NCI-H446 treated with DMSO at 0.1 percent for 48 hours (cell line): ENCODE measurements around the gene SOCS1.
"Not testable (repeated sequence)": the region's sequence is repeated elsewhere in the genome, so short reads cannot be mapped to it uniquely, and the experiment has no call there.

ENCODE experiments used
- DNase-seq: peaks from one replicate; lab custom pipeline; 2025; lab: John Stamatoyannopoulos, UW

The SOCS1 gene

DNA sequence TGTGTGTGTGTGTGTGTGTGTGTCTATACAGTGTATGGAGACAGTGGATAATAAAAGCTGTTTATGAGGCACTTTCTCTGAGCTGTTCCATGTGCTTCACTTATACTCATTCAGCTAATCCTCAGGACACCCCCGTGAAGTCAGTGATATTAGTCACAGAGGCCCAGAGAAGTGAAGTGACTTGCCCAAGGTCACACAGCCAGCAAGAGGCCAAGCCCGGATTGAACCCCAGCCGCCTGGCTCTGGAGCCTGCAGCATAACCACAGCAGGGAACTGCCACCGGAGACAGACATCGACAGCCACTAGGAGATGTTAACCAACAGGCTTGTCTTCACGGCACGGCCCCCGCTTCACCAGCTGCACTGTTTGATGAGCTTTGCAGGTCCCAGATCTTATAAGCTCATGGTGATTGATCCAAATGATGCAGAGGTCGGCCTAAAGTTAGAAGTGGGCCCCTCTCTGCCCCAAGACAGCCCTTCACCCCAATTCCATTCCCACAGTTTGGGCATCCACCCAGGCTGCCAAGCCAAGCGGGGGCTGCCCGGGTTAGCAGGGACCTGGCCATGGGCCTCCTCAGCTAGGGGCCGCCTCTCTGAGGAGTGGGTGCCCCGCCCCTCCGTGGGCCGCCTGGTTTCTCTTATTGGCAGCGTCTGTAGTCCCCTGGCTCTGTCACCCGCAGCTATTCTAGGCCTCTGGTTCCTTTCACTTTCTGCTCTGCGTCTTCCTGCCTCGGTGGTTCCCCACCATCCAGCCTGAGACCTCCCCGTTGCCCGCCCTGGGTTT is 30.9 kb downstream of the SOCS1 start:
- no peak for DNase-seq

- DNase-seq = no peak
Measured at GRCh38 chr16:11224096-11224893, 31.7 kb downstream of the SOCS1 start.

- DNase-seq = not testable (repeated sequence)
Measured at GRCh38 chr16:11220507-11220906, 35.5 kb downstream of the SOCS1 start.

DNA sequence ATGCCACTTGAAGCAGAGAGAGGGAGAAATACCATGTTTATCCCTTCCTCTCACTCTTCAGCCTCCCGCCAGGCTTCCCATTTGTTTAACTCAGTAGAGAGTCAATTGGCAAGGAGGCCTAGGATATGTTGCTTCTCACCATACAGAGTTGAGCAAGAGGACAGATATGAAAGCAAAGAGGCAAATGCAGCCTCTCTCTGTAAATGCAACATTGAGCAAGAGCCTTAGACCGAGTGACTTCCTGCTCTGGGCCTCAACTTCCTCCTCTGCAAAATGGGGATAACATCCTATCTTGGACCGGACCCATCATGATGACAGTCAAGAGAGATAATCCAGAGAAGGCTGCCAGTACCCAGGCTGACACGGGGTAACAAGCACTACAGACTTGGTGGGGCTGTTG is 36.8 kb downstream of the SOCS1 start:
- no peak for DNase-seq

DNA sequence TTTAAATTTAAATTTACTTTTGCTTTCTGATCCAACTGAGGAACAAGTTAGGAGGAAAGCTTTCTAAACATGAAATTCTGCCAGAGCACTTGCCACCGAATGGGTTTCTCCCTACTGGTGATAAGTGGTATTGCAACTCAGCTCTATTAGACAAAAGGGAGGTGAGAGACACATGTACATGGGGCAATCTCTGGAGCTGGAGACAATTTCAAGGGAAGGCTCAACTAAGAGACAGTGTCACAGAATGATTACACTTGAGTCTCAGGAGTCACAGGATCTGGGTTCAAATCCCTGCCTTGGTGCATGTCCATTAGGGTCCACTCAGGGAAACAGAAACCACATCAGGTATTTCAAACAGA is 37.4 kb downstream of the SOCS1 start:
- no peak for DNase-seq

- no peak for DNase-seq
Measured at GRCh38 chr16:11217651-11218603, 38.1 kb downstream of the SOCS1 start.

- DNase-seq = no peak
Measured at GRCh38 chr16:11215935-11216556, 40.0 kb downstream of the SOCS1 start.

- DNase-seq = no peak
Measured at GRCh38 chr16:11213799-11214198, 42.2 kb downstream of the SOCS1 start.

- no peak for DNase-seq
Measured at GRCh38 chr16:11213373-11213772, 42.6 kb downstream of the SOCS1 start.

DNA sequence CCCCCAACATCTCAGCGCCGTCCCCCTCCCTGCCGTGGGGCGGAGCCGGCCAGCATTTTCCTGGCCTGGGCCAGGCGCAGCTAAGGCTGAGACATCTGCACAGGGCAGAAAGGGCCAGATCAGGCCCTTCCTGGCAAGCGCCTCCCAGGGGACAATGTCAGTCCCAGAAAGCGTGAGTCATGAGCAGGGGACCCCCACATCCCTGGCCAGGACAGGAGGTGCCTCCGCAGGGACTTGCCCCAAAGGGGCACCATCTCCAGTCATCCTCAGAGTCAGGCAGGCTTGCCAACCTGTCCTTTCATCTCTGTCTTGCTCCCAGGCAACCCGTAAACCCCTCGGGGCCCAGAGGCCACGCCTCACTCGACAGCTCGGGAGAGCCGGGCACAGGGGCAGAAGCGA is 43.2 kb downstream of the SOCS1 start:
- DNase-seq = no peak

GRCh38 chr16:11211977-11212797 is 43.8 kb downstream of the SOCS1 start:
- DNase-seq = no peak

- no peak for DNase-seq
Measured at GRCh38 chr16:11211061-11211976, 44.7 kb downstream of the SOCS1 start.

- no peak for DNase-seq
Measured at GRCh38 chr16:11210260-11210659, 45.7 kb downstream of the SOCS1 start.

DNA sequence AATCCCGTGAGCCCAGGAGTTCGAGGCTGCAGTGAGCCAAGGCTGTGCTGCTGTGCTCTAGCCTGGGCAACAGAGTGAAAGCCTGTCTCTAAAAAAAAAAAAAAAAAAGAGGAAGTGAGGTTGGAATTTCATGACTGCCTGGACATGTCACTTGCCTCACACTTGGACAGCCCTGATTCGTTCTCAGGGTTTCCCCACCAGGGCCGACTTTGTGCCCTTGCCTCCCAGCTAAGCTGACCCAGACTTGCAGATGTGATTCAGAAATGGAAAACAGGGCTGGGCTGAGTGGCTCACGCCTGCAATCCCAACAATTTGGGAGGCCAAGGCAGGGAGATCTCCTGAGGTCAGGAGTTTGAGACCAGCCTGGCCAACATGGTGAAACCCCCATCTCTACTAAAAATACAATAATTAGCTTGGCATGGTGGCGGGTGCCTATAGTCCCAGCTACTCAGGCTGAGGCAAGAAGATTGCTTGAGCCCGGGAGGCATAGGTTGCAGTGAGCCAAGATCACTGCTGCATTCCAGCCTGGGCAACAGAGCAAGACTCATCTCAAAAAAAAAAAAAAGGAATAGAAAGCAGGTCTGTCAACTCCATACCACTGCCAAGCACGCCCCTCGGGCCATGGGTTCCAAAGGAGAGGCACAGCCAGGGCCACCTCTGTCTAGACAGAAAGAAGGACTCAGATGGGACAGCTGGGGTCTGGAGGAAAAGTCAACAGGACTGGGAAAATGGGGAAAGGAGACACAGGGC is 46.9 kb downstream of the SOCS1 start:
- DNase-seq = no peak

- no peak for DNase-seq
Measured at GRCh38 chr16:11207646-11208045, 48.4 kb downstream of the SOCS1 start.

DNA sequence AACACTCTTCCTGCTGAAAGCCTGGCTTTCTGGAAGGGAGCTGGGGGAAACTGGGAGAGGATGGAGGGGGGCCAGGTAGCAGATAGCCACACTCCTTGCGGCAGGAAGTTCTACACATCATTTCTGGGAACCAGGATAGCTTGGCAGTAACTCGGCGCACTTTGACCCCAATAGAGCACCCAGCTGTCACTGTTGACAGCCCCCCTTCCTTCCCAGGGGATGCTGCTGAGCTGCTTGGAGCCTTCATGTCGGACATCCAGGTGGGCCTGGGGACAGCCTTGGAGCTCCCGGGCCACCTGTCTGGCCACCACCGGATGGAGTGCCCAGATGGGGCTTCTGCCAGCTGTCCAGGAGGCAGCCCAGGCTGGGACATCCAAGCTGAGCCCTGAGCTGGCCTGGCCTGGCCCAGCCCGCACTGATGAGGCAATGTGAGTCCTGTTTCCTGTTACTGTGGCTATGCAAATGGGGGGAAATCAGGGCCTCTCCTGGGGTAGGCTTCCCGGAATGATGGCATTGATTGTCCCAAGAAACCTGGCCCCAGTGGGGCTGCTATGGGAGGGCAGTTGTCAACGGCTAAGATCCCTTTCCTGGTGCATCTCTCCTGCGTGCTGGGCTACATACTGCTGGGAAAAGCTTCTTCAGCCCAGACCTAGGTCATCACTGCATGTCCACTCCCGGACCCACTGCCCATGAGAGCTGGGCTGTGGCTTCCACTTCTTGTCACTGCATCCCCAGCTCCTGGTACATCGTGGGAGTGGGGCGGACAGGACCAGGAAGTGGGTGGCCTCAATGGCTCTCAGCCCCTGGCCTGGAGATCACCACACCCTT is 50.0 kb downstream of the SOCS1 start:
- DNase-seq = no peak

- no peak for DNase-seq
Measured at GRCh38 chr16:11205065-11205699, 50.8 kb downstream of the SOCS1 start.
